ENCODE results near the gene PTPN2. TPM values are rescaled to one million over a fixed set of nuclear protein-coding genes. Genes with fewer than 3 reads are reported as not detected.
"Not testable (repeated sequence)": the region's sequence is repeated elsewhere in the genome, so short reads cannot be mapped to it uniquely, and the experiment has no call there.

The PTPN2 gene
- total RNA-seq, 4 donors from 2014 or later: 17.0 to 20.0 (median 17.5) TPM

DNA sequence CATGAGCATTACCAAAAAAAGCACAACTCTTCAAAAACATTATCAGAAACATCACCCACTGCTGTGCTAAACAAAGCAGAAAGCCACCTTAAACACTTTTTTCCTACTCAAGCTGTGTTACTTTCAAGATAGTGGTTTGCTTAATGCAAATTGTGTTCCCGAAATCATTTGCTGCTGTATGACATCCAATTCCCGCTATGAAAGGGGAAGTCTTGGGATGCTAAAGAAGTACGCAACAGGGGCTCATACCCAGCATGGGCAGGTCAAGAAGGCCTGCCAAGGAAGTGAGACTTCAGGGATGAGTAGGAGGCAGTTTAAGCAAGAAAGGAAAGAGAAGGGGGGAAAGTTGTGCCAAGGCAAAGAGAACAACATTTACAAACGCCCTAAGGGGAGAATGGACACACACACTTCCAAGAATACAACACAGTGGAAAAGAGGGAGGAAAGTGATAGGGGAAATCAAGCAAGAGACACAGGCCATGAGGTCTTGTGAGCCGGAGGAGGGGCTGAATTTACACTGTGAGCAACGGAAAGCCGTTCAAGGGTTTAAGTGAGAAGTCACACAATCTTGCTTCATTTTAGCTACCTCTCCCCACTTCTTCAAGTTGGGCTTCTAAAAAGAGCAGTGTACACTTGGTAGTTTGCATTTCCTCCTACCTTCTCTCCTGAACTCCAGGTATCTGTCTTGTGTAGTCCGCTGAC lies 4.0 kb downstream of the PTPN2 start:
- no peaks in the 10 kb centered on the region for H3K36me3 ChIP-seq
- intact Hi-C loops (cut with DNase I; ENCODE audit: low total_unique reads) (loop anchor here (5.0 to 10.0 kb wide), 5 partner anchors 43 to 337 kb away; partner anchors contain the start of genes CEP76, LDLRAD4, PSMG2 and SPIRE1), in situ Hi-C loops (cut with MboI; ENCODE audit: low sequenced_read_pairs in 4 of 4) (loop anchor here in 1 of 4 donors (10.0 kb wide), 1 partner anchor 65 kb away; the partner anchor contains the start of gene SEH1L)
- no peaks in the 10 kb centered on the region for H3K9me3 ChIP-seq
- no peak overlapping the region for H3K4me3 ChIP-seq
- H3K27ac ChIP-seq: no peak overlapping the region
- no peak for TF ChIP-seq POLR2A (IDR thresholded peaks at IDR 0.05)
- TF ChIP-seq, protein P1, sequence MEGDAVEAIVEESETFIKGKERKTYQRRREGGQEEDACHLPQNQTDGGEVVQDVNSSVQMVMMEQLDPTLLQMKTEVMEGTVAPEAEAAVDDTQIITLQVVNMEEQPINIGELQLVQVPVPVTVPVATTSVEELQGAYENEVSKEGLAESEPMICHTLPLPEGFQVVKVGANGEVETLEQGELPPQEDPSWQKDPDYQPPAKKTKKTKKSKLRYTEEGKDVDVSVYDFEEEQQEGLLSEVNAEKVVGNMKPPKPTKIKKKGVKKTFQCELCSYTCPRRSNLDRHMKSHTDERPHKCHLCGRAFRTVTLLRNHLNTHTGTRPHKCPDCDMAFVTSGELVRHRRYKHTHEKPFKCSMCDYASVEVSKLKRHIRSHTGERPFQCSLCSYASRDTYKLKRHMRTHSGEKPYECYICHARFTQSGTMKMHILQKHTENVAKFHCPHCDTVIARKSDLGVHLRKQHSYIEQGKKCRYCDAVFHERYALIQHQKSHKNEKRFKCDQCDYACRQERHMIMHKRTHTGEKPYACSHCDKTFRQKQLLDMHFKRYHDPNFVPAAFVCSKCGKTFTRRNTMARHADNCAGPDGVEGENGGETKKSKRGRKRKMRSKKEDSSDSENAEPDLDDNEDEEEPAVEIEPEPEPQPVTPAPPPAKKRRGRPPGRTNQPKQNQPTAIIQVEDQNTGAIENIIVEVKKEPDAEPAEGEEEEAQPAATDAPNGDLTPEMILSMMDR (IDR thresholded peaks at IDR 0.05 in 4 of 5, conservative IDR thresholded peaks at IDR 0.05 in 1 of 5): no peak
- no peak for DNase-seq
- H3K4me1 ChIP-seq: peaks cover 16 to 19% of the 10 kb centered on the region in 2 donors
- no peak for ATAC-seq
- no peaks in the 10 kb centered on the region for H3K27me3 ChIP-seq

DNA sequence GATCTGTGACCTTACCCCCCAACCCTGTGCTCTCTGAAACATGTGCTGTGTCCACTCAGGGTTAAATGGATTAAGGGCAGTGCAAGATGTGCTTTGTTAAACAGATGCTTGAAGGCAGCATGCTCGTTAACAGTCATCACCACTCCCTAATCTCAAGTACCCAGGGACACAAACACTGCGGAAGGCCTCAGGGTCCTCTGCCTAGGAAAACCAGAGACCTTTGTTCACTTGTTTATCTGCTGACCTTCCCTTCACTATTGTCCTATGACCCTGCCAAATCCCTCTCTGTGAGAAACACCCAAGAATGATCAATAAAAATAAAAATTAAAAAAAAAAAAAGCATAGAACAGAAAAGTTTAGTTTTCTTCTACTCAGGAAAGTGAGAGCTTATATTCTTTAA lies 9.0 kb downstream of the PTPN2 start:
- intact Hi-C loops (cut with DNase I; ENCODE audit: low total_unique reads); H3K36me3 ChIP-seq; DNase-seq; H3K4me3 ChIP-seq; H3K9me3 ChIP-seq; H3K4me1 ChIP-seq; H3K27me3 ChIP-seq; in situ Hi-C loops (cut with MboI; ENCODE audit: low sequenced_read_pairs in 4 of 4); H3K27ac ChIP-seq; ATAC-seq: not testable (repeated sequence)

DNA sequence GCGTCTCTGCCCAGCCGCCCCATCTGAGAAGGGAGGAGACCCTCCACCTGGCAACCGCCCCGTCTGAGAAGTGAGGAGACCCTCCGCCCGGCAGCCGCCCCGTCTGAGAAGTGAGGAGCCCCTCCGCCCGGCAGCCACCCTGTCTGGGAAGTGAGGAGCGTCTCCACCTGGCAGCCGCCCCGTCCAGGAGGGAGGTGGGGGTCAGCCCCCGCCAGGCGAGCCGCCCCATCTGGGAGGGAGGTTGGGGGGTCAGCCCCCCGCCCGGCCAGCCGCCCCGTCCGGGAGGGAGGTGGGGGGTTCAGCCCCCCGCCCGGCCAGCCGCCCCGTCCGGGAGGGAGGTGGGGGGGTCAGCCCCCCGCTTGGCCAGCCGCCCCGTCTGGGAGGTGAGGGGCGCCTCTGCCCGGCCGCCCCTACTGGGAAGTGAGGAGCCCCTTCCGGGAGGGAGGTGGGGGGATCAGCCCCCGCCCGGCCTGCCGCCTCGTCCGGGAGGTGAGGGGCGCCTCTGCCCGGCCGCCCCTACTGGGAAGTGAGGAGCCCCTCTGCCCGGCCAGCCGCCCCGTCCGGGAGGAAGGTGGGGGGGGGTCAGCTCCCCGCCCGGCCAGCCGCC lies 10.0 kb downstream of the PTPN2 start:
- H3K27me3 ChIP-seq; ATAC-seq; H3K9me3 ChIP-seq; in situ Hi-C loops (cut with MboI; ENCODE audit: low sequenced_read_pairs in 4 of 4); intact Hi-C loops (cut with DNase I; ENCODE audit: low total_unique reads); H3K36me3 ChIP-seq; H3K4me3 ChIP-seq; H3K27ac ChIP-seq; H3K4me1 ChIP-seq; DNase-seq: not testable (repeated sequence)

DNA sequence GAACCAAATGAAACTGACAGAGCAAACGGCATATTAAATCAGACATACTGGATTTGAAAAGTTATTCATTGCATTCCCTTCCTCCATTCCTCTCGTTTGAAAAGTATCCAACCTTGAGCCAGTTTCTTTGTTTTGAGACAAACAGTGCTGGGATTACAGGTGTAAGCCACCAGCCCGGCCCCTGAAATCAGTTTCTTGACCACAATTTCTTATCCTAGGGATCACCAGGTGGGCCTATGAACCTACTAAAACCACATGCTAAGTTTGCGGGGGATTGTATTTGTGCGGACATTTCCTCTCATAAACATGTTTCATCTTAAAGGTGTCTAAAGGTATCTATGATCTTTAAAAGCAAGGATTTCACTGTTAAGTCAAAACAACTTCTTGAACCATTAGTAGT lies 11.6 kb downstream of the PTPN2 start:
- no peak for ATAC-seq

DNA sequence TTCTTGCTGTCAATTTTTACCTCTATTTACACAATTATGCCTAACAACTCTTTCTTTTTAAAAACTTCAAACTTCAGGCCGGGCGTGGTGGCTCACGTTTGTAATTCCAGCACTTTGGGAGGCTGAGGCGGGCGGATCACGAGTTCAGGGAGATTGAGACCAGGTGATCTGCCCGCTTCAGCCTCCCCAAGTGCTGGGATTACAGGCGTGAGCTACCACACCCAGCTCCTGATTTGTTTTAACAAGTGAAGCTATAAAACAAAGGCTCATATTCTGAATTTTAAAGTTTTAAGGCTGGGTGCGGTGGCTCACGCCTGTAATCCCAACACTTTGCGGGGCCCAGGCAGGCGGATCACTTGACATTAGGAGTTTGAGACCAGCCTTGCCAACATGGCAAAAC lies 15.5 kb downstream of the PTPN2 start:
- no peak overlapping the region for H3K27ac ChIP-seq
- intact Hi-C loops (cut with DNase I; ENCODE audit: low total_unique reads) (no loop called here), in situ Hi-C loops (cut with MboI; ENCODE audit: low sequenced_read_pairs in 4 of 4) (no loop called here)
- no peaks in the 10 kb centered on the region for H3K9me3 ChIP-seq
- DNase-seq (no peak), ATAC-seq (no peak)
- no peaks in the 10 kb centered on the region for H3K27me3 ChIP-seq
- H3K4me1 ChIP-seq: peaks cover 0 to 4% of the 10 kb centered on the region in 2 donors
- TF ChIP-seq POLR2A (IDR thresholded peaks at IDR 0.05): no peak
- TF ChIP-seq, protein P1 (IDR thresholded peaks at IDR 0.05 in 4 of 5, conservative IDR thresholded peaks at IDR 0.05 in 1 of 5): no peak
- H3K36me3 ChIP-seq: no peaks in the 10 kb centered on the region
- H3K4me3 ChIP-seq: no peak overlapping the region

More for the DNA sequence above, 11.6 kb downstream of the PTPN2 start:
- in situ Hi-C loops (cut with MboI; ENCODE audit: low sequenced_read_pairs in 4 of 4): no loop called here
- Histone ChIP-seq H3K36me3 (no peaks in the 10 kb centered on the region), H3K27ac (no peak overlapping the region), H3K4me1 (no peaks in the 10 kb centered on the region), H3K9me3 (no peaks in the 10 kb centered on the region), H3K27me3 (no peaks in the 10 kb centered on the region), H3K4me3 (no peak overlapping the region)
- DNase-seq: no peak
- intact Hi-C loops (cut with DNase I; ENCODE audit: low total_unique reads): no loop called here
- TF ChIP-seq, protein P1 (IDR thresholded peaks at IDR 0.05 in 4 of 5, conservative IDR thresholded peaks at IDR 0.05 in 1 of 5): no peak
- no peak for TF ChIP-seq POLR2A (IDR thresholded peaks at IDR 0.05)
